OCI-LY7 (cell line): ENCODE measurements around the gene DTHD1.

Experiments
- EZH2phosphoT487 ChIP-seq: fragments of 200-600 bp; sonication (generic); IDR thresholded peaks from 2 replicates; pipeline ENCODE4 v1.6.1; 2018; ENCODE audit warnings: low read depth, borderline replicate concordance, mild to moderate bottlenecking, mixed run types, antibody characterized with exemption, low read length, moderate library complexity, mixed read lengths
- TF ChIP-seq, protein P1 (sequence below): fragments of 200-600 bp; sonication (generic); conservative IDR thresholded peaks from 2 replicates; pipeline ENCODE4 v1.5.1; 2014; ENCODE audit warnings: mild to moderate bottlenecking, antibody characterized with exemption, low read length, moderate library complexity, mixed read lengths

DNA sequence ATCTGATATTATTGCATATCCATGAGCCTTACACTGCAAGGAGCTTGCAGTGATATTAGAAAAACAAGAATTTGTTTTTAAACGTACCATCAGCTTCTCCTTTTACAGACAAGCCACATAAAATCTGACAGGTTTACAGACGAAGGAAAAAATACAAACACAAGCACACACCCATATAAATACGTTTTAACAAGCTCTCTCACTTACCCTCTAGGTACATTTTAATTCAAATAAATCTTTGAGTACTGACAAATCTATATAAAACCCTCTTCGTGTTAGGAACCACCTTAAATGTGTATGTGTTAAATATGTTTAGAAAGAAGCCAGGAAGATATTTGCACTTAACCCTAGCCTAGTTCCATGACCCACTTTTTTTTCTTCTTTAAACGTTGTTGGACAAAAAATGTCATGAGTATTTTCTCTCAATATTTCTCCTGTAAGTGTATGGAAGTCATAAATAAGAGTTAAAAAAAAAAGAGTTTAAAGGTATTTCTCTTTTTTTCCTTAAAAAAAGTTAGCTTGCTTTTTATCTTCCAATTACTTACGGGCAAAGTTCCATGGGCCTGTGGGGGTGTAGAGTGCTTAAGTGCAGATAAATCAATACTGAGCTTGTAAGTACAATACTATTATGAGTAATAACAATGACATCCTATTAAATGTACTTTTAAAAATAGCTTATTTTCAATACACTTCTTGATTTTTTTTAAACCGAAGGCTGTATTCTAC is 38.6 kb upstream of the DTHD1 start:
- TF ChIP-seq, protein P1, sequence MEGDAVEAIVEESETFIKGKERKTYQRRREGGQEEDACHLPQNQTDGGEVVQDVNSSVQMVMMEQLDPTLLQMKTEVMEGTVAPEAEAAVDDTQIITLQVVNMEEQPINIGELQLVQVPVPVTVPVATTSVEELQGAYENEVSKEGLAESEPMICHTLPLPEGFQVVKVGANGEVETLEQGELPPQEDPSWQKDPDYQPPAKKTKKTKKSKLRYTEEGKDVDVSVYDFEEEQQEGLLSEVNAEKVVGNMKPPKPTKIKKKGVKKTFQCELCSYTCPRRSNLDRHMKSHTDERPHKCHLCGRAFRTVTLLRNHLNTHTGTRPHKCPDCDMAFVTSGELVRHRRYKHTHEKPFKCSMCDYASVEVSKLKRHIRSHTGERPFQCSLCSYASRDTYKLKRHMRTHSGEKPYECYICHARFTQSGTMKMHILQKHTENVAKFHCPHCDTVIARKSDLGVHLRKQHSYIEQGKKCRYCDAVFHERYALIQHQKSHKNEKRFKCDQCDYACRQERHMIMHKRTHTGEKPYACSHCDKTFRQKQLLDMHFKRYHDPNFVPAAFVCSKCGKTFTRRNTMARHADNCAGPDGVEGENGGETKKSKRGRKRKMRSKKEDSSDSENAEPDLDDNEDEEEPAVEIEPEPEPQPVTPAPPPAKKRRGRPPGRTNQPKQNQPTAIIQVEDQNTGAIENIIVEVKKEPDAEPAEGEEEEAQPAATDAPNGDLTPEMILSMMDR: no peak
- TF ChIP-seq EZH2phosphoT487: no peak
